H1 (cell line): ENCODE measurements around the gene CEP57L1. TPM values are rescaled to one million over a fixed set of nuclear protein-coding genes. Genes with fewer than 3 reads are reported as not detected.

Source experiments
- CTCF ChIA-PET: fragments of 300-600 bp; sonication (Branson Sonifier 250); formaldehyde crosslinking; loops from one replicate; lab custom pipeline; 2021; ENCODE audit not compliant: partially characterized antibody; lab: Charles Lee
- POLR2A ChIA-PET: fragments of 300-600 bp; sonication (Branson Sonifier 250); formaldehyde crosslinking; loops from one replicate; lab custom pipeline; 2021; ENCODE audit warnings: inconsistent platforms; ENCODE audit not compliant: partially characterized antibody; lab: Charles Lee
- DNase-seq, 2 experiments: peaks; one replicate each; pipeline versions ENCODE4 v3.0.0 to v3.0.0-alpha.2; 2010 to 2022; ENCODE audit warnings: low spot score in 2 of 2, low read depth in 1 of 2, mixed read lengths in 1 of 2
- FAIRE-seq: peaks from 2 replicates; lab custom pipeline; 2011; peaks lifted over from hg19 to GRCh38; lab: Jason Lieb, UNC
- H2AFZ ChIP-seq: 2 replicates; pipeline ENCODE4 v1.8.1; 2012; ENCODE audit warnings: low read length, inconsistent platforms
- H2AK5ac ChIP-seq: 2 replicates; pipeline ENCODE4 v1.6.1; 2013; ENCODE audit warnings: low read depth, low read length
- H2BK120ac ChIP-seq: replicated peaks from 2 replicates; pipeline ENCODE3; 2013; ENCODE audit warnings: low read depth, low read length, inconsistent platforms
- H2BK12ac ChIP-seq: 2 replicates; pipeline ENCODE4 v1.6.1; 2013; ENCODE audit warnings: low read depth, low read length
- H2BK15ac ChIP-seq: 2 replicates; pipeline ENCODE4 v1.6.1; 2013; ENCODE audit warnings: low read length
- H2BK20ac ChIP-seq: 2 replicates; pipeline ENCODE4 v1.6.1; 2013; ENCODE audit warnings: low read length
- H2BK5ac ChIP-seq: 2 replicates; pipeline ENCODE4 v1.6.1; 2013; ENCODE audit warnings: low read depth, low read length
- H3K14ac ChIP-seq: 2 replicates; pipeline ENCODE4 v1.6.1; 2013; ENCODE audit warnings: inconsistent platforms; ENCODE audit not compliant: insufficient read length
- H3K18ac ChIP-seq: 2 replicates; pipeline ENCODE4 v1.6.1; 2013; ENCODE audit warnings: low read length; ENCODE audit errors: extremely low read depth
- H3K23ac ChIP-seq: 2 replicates; pipeline ENCODE4 v1.6.1; 2013; ENCODE audit warnings: inconsistent platforms; ENCODE audit not compliant: insufficient read length
- H3K23me2 ChIP-seq: 2 replicates; pipeline ENCODE4 v1.6.1; 2013; ENCODE audit warnings: low read depth, low read length
- H3K27ac ChIP-seq: 2 replicates; pipeline ENCODE4 v1.6.1; 2011; ENCODE audit warnings: low read depth, low read length, inconsistent platforms
- H3K27me3 ChIP-seq, 4 experiments: replicated peaks in 1 of 4; 1 replicate in 1 of 4; 2 replicates in 3 of 4; pipeline versions ENCODE4 v1.6.1 to v1.8.1; 2011 to 2013; ENCODE audit warnings: low read length in 3 of 4, mild to moderate bottlenecking in 3 of 4, inconsistent platforms in 2 of 4, mixed read lengths in 2 of 4, moderate library complexity in 1 of 4; ENCODE audit not compliant: control insufficient read depth in 3 of 4, insufficient read depth in 3 of 4; ENCODE audit errors: extremely low read depth in 1 of 4
- H3K36me3 ChIP-seq, 4 experiments: 2 replicates each; pipeline versions ENCODE4 v1.6.1 to v1.8.1; 2011 to 2013; ENCODE audit warnings: mild to moderate bottlenecking in 4 of 4, low read length in 3 of 4, moderate library complexity in 2 of 4, control low read depth in 1 of 4, inconsistent platforms in 1 of 4; ENCODE audit not compliant: insufficient read depth in 4 of 4, control insufficient read depth in 2 of 4
- H3K4ac ChIP-seq: replicated peaks from 2 replicates; pipeline ENCODE3; 2013; ENCODE audit warnings: low read length, low read depth, mixed read lengths, inconsistent platforms; ENCODE audit not compliant: insufficient read length
- H3K4me1 ChIP-seq, 4 experiments: replicated peaks in 1 of 4; 1 replicate in 1 of 4; 2 replicates in 3 of 4; pipeline versions ENCODE4 v1.6.1 to v1.8.1; 2011 to 2013; ENCODE audit warnings: low read length in 3 of 4, inconsistent platforms in 2 of 4, mixed read lengths in 1 of 4; ENCODE audit not compliant: insufficient read depth in 4 of 4, control insufficient read depth in 3 of 4
- H3K4me2 ChIP-seq, 2 experiments: 2 replicates each; pipeline versions ENCODE4 v1.6.1 to v1.8.1; 2011 to 2013; ENCODE audit warnings: low read depth in 2 of 2, low read length in 2 of 2, control low read depth in 1 of 2, inconsistent platforms in 1 of 2, mild to moderate bottlenecking in 1 of 2; ENCODE audit not compliant: insufficient read depth in 1 of 2
- H3K4me3 ChIP-seq, 4 experiments: fragments of 200-600, 300-600 bp in 1 of 4; sonication (generic), shearing (Covaris generic), sonication (Bioruptor Twin) in 1 of 4; 2 replicates each; pipeline versions ENCODE4 v1.5.1 to v1.8.1; 2011 to 2016; ENCODE audit warnings: low read length in 4 of 4, low read depth in 3 of 4, control low read depth in 2 of 4, inconsistent platforms in 2 of 4, mild to moderate bottlenecking in 2 of 4, mixed read lengths in 1 of 4, moderate library complexity in 1 of 4; ENCODE audit not compliant: insufficient read depth in 2 of 4; ENCODE audit errors: extremely low read depth in 1 of 4
- H3K56ac ChIP-seq: replicated peaks from 2 replicates; pipeline ENCODE3; 2013; ENCODE audit warnings: low read depth, mild to moderate bottlenecking, mixed read lengths, low read length, inconsistent platforms; ENCODE audit not compliant: insufficient read length
- H3K79me1 ChIP-seq: 2 replicates; pipeline ENCODE4 v1.6.1; 2013; ENCODE audit warnings: low read depth, low read length, control low read depth
- H3K79me2 ChIP-seq, 2 experiments: 2 replicates each; pipeline versions ENCODE4 v1.6.1 to v1.8.1; 2012 to 2013; ENCODE audit warnings: low read length in 2 of 2, mild to moderate bottlenecking in 2 of 2, inconsistent platforms in 1 of 2; ENCODE audit not compliant: insufficient read depth in 2 of 2, control insufficient read depth in 1 of 2
- H3K9ac ChIP-seq, 4 experiments: replicated peaks in 1 of 4; 1 replicate in 1 of 4; 2 replicates in 3 of 4; pipeline versions ENCODE4 v1.6.1 to v1.8.1; 2011 to 2013; ENCODE audit warnings: low read depth in 3 of 4, low read length in 3 of 4, control low read depth in 2 of 4, mild to moderate bottlenecking in 2 of 4, moderate library complexity in 2 of 4, inconsistent platforms in 1 of 4; ENCODE audit errors: extremely low read depth in 1 of 4
- H3K9me3 ChIP-seq, 2 experiments: 2 replicates each; pipeline versions ENCODE4 v1.6.1 to v1.8.1; 2012 to 2013; ENCODE audit warnings: mild to moderate bottlenecking in 2 of 2, moderate library complexity in 2 of 2, control low read depth in 1 of 2, inconsistent platforms in 1 of 2, low read depth in 1 of 2, low read length in 1 of 2, mixed read lengths in 1 of 2; ENCODE audit not compliant: insufficient read depth in 2 of 2
- H4K20me1 ChIP-seq, 2 experiments: replicated peaks in 1 of 2; 2 replicates each; pipeline versions ENCODE3 to v1.8.1; 2011 to 2013; ENCODE audit warnings: inconsistent platforms in 2 of 2, low read length in 2 of 2, mild to moderate bottlenecking in 1 of 2; ENCODE audit not compliant: insufficient read depth in 2 of 2, control insufficient read depth in 1 of 2
- H4K5ac ChIP-seq: 2 replicates; pipeline ENCODE4 v1.6.1; 2013; ENCODE audit warnings: low read length, low read depth, mixed read lengths, inconsistent platforms; ENCODE audit not compliant: insufficient read length
- H4K8ac ChIP-seq: 2 replicates; pipeline ENCODE4 v1.8.0; 2013; ENCODE audit warnings: mild to moderate bottlenecking, moderate library complexity, low read length, inconsistent platforms; ENCODE audit not compliant: insufficient read depth; ENCODE audit errors: extremely low read depth
- H4K91ac ChIP-seq: replicated peaks from 2 replicates; pipeline ENCODE3; 2013; ENCODE audit warnings: low read length, mixed read lengths, inconsistent platforms; ENCODE audit not compliant: insufficient read length
- CBX8 ChIP-seq: fragments of 300-800, 300-1000 bp; sonication (generic); IDR thresholded peaks from 2 replicates; pipeline ENCODE4 v1.7.1; 2016; ENCODE audit warnings: low read depth, low read length, borderline replicate concordance
- JUN ChIP-seq: IDR thresholded peaks from 2 replicates; pipeline ENCODE4 v1.6.1; 2011; ENCODE audit warnings: low read depth, mild to moderate bottlenecking, improper control_type of control experiment, low read length
- KDM4A ChIP-seq: IDR thresholded peaks from one replicate; pipeline ENCODE4 v1.7.1; 2012; ENCODE audit warnings: low read depth, mild to moderate bottlenecking, moderate library complexity, low read length, inconsistent platforms; ENCODE audit not compliant: severe bottlenecking
- MAFK ChIP-seq: IDR thresholded peaks from 2 replicates; pipeline ENCODE4 v1.6.1; 2012; ENCODE audit warnings: low read depth, mild to moderate bottlenecking, improper control_type of control experiment, low read length
- SIN3A ChIP-seq, 2 experiments: IDR thresholded peaks in 1 of 2; conservative IDR thresholded peaks in 1 of 2; 2 replicates each; pipeline ENCODE4 v1.6.1; 2011 to 2012; ENCODE audit warnings: low read length in 2 of 2, improper control_type of control experiment in 1 of 2, low read depth in 1 of 2, mild to moderate bottlenecking in 1 of 2
- WGBS, 2 experiments: shearing (Covaris generic) in 1 of 2; methylation state at CpG; one replicate each; pipeline versions ENCODE4 v1.1.6 to v1.1.7; 2013 to 2015; ENCODE audit warnings: low lambda C conversion rate in 2 of 2, mixed read lengths in 2 of 2, inconsistent platforms in 1 of 2, low coverage in 1 of 2, missing lambda C conversion rate in 1 of 2; ENCODE audit not compliant: insufficient replicate concordance in 2 of 2, insufficient coverage in 1 of 2, insufficient read length in 1 of 2; ENCODE audit errors: extremely low coverage in 1 of 2, missing lambda C conversion rate in 1 of 2; 5-methylcytosine and 5-hydroxymethylcytosine counted together
- polyA plus RNA-seq, 7 experiments: library from polyadenylated mRNA; depleted of rRNA in 3 of 7; stranded (reverse) in 5 of 7; unstranded in 2 of 7; fragments of >200 nt in 5 of 7; fragments of 200-250 nt in 2 of 7; gene quantifications; 1 replicate in 5 of 7; 2 replicates in 1 of 7; 4 replicates in 1 of 7; pipeline versions ENCODE4 v1.2.1 to v1.2.3, GENCODE V29; 2011 to 2013; ENCODE audit warnings: missing spikeins in 2 of 7, mixed read lengths in 2 of 7
- total RNA-seq: library from RNA; stranded (reverse); fragmentation: NEBNext Ultra II Directional; extraction: Animal tissue kit (Norgen Biotek cat#: 25700); gene quantifications from 2 replicates; pipeline ENCODE4 v1.2.1, GENCODE V29; 2021
- TF ChIP-seq, protein P1 (sequence below), 3 experiments: IDR thresholded peaks; 1 replicate in 2 of 3; 2 replicates in 1 of 3; pipeline versions ENCODE4 v1.5.1 to v1.6.1; 2011; ENCODE audit warnings: low read length in 3 of 3, mild to moderate bottlenecking in 3 of 3, inconsistent platforms in 2 of 3, low read depth in 1 of 3, moderate library complexity in 1 of 3; ENCODE audit not compliant: insufficient read depth in 1 of 3; ENCODE audit errors: control extremely low read depth in 1 of 3

CEP57L1 gene
- total and polyA plus RNA-seq, 2 of the 8 experiments (the other 6 are each of a cell fraction or from before 2014, with no cell fraction given) = 3.6 to 11.5 TPM

DNA sequence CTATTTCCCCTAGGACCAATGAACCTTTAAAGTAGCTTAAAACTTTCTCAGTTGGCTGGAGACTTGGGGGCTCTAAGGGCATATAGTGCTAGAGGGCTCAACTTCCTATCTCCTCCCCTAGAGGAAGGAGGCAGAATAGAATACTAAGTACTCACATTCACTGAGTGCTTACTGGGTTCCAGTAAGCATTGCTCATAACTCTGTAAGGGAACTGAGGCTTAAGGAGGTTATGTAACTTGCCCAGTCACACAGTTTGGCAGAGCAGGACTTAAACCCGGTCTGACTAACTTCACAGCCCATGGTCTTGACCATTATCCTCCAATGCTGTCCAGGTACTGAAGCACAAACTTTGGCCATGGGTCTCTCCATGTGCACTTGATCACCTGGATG is 13.1 kb upstream of the CEP57L1 start:
- Histone ChIP-seq H3K79me2 (no peaks in the 10 kb centered on the region), H3K14ac (no peak overlapping the region), H4K8ac (no peak overlapping the region), H2AK5ac (no peak overlapping the region), H3K4ac (no peak overlapping the region), H2BK120ac (no peak overlapping the region), H3K36me3 (no peaks in the 10 kb centered on the region), H3K56ac (no peak overlapping the region), H3K9ac (no peak overlapping the region), H4K5ac (no peak overlapping the region), H3K23me2 (no peaks in the 10 kb centered on the region), H2BK15ac (no peak overlapping the region), H3K79me1 (no peaks in the 10 kb centered on the region), H3K4me2 (no peak overlapping the region), H4K20me1 (peaks cover 0 to 3% of the 10 kb centered on the region in 2 experiments), H3K27me3 (no peaks in the 10 kb centered on the region), H3K23ac (no peak overlapping the region), H3K18ac (no peak overlapping the region), H4K91ac (no peak overlapping the region), H3K4me3 (no peak overlapping the region), H3K27ac (no peak overlapping the region), H2BK5ac (no peak overlapping the region), H3K9me3 (no peaks in the 10 kb centered on the region), H2BK12ac (no peak overlapping the region), H3K4me1 (no peaks in the 10 kb centered on the region), H2BK20ac (no peak overlapping the region), H2AFZ (no peak overlapping the region)
- FAIRE-seq (no peak), DNase-seq (no peak)
- CTCF ChIA-PET = interaction anchor here (0.6 to 1.4 kb wide), 9 partner anchors 11 to 361 kb away, joined by 3 to 6 read pairs (median 3); no protein-coding TSS in a partner anchor
- POLR2A ChIA-PET = interaction anchor here (0.6 to 1.1 kb wide), 2 partner anchors 12 to 954 kb away, joined by 3 read pairs; no protein-coding TSS in a partner anchor
- no peak for TF ChIP-seq KDM4A
- no peak for TF ChIP-seq MAFK
- TF ChIP-seq, protein P1, sequence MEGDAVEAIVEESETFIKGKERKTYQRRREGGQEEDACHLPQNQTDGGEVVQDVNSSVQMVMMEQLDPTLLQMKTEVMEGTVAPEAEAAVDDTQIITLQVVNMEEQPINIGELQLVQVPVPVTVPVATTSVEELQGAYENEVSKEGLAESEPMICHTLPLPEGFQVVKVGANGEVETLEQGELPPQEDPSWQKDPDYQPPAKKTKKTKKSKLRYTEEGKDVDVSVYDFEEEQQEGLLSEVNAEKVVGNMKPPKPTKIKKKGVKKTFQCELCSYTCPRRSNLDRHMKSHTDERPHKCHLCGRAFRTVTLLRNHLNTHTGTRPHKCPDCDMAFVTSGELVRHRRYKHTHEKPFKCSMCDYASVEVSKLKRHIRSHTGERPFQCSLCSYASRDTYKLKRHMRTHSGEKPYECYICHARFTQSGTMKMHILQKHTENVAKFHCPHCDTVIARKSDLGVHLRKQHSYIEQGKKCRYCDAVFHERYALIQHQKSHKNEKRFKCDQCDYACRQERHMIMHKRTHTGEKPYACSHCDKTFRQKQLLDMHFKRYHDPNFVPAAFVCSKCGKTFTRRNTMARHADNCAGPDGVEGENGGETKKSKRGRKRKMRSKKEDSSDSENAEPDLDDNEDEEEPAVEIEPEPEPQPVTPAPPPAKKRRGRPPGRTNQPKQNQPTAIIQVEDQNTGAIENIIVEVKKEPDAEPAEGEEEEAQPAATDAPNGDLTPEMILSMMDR (IDR thresholded peaks at IDR 0.05; ENCODE audit: control extremely low read depth in 1 of 3, insufficient read depth in 1 of 3, low read depth in 1 of 3, low read length in 3 of 3) = peak in 1 of 3 experiments; percentile 20; a peak in 1 of 4 replicates
- TF ChIP-seq CBX8 = no peak
- TF ChIP-seq JUN = no peak
- no peak for TF ChIP-seq SIN3A (conservative IDR thresholded peaks at IDR 0.05 in 1 of 2, IDR thresholded peaks at IDR 0.05 in 1 of 2; ENCODE audit: low read depth in 1 of 2, low read length in 2 of 2)
- WGBS, 2 experiments = 94% methylated on average over 1 of the region's 1 CpG; no CpG with 5 or more reads in 1 of the 2 experiments
